HG03039 (cell line): Measurements from ENCODE around the gene EFNA3.

Experiments
- ATAC-seq: cut with Tn5 transposase; IDR thresholded peaks from one replicate; pipeline ENCODE4 v1.9.1; 2021; ENCODE audit warnings: mild to moderate bottlenecking, moderate library complexity; ENCODE audit not compliant: unreplicated experiment

EFNA3 gene

GRCh38 chr1:155083052-155083541 lies 4.5 kb downstream of the EFNA3 start:
- no peak for ATAC-seq

- peak; percentile 1 for ATAC-seq
Observed at GRCh38 chr1:155083865-155084721, 5.5 kb downstream of the EFNA3 start.

- peak; percentile 60 for ATAC-seq
Observed at GRCh38 chr1:155084722-155085503, 6.3 kb downstream of the EFNA3 start.

- ATAC-seq = no peak
Observed at GRCh38 chr1:155085504-155086127, 7.0 kb downstream of the EFNA3 start.

GRCh38 chr1:155086128-155086741 lies 7.6 kb downstream of the EFNA3 start:
- ATAC-seq = no peak

GRCh38 chr1:155086856-155087535 lies 8.4 kb downstream of the EFNA3 start:
- ATAC-seq = no peak

- no peak for ATAC-seq
Observed at GRCh38 chr1:155091071-155092051, 12.7 kb downstream of the EFNA3 start.

- no peak for ATAC-seq
Observed at GRCh38 chr1:155092131-155092530, 13.5 kb downstream of the EFNA3 start.

- no peak for ATAC-seq
Observed at GRCh38 chr1:155092641-155093040, 14.0 kb downstream of the EFNA3 start.

- no peak for ATAC-seq
Observed at GRCh38 chr1:155093911-155094621, 15.4 kb downstream of the EFNA3 start.

- no peak for ATAC-seq
Observed at GRCh38 chr1:155094622-155094948, 15.9 kb downstream of the EFNA3 start.

- ATAC-seq = no peak
Observed at GRCh38 chr1:155099331-155099730, 20.7 kb downstream of the EFNA3 start.

- ATAC-seq = no peak
Observed at GRCh38 chr1:155103325-155103724, 24.7 kb downstream of the EFNA3 start.

- no peak for ATAC-seq
Observed at GRCh38 chr1:155104605-155105534, 26.2 kb downstream of the EFNA3 start.

GRCh38 chr1:155105604-155106011 lies 27.0 kb downstream of the EFNA3 start:
- no peak for ATAC-seq

GRCh38 chr1:155106862-155107261 lies 28.2 kb downstream of the EFNA3 start:
- ATAC-seq = no peak
